HEK293 (cell line): ENCODE measurements around the gene DYNC2I2.

Source experiments
- CTCF ChIA-PET: fragments of 350-600 bp; formaldehyde crosslinking; extraction: SDS; loops from one replicate; lab custom pipeline; 2021; ENCODE audit warnings: antibody characterized with exemption; lab: Yijun Ruan, JAX
- POLR2A ChIA-PET: fragments of 300-600 bp; formaldehyde crosslinking; extraction: SDS; loops from one replicate; lab custom pipeline; 2020; ENCODE audit warnings: antibody characterized with exemption, inconsistent platforms; lab: Yijun Ruan, JAX
- H3K27ac ChIP-seq: fragments of 200-500 bp; sonication (Bioruptor generic); 2 replicates; pipeline ENCODE4 v1.5.1; 2014; ENCODE audit warnings: low read depth, low read length, control low read depth, inconsistent platforms; ENCODE audit errors: extremely low read depth
- H3K36me3 ChIP-seq, 2 experiments: fragments of 200-500 bp in 1 of 2; sonication (Bioruptor generic) in 1 of 2; 1 replicate in 1 of 2; 2 replicates in 1 of 2; pipeline ENCODE4 v1.5.1; 2014 to 2017; ENCODE audit warnings: inconsistent platforms in 2 of 2, low read length in 2 of 2; ENCODE audit not compliant: control insufficient read depth in 2 of 2, insufficient read depth in 1 of 2
- H3K4me1 ChIP-seq: fragments of 200-500 bp; sonication (Bioruptor generic); 2 replicates; pipeline ENCODE4 v1.5.1; 2014; ENCODE audit warnings: mild to moderate bottlenecking, low read length, inconsistent platforms; ENCODE audit not compliant: control insufficient read depth, insufficient read depth
- H3K4me3 ChIP-seq: 2 replicates; pipeline ENCODE4 v1.5.1; 2011; ENCODE audit warnings: low read depth, mild to moderate bottlenecking, control low read depth, low read length, moderate library complexity
- H3K9me3 ChIP-seq: fragments of 200-500 bp; sonication (Bioruptor generic); 2 replicates; pipeline ENCODE4 v1.5.1; 2014; ENCODE audit warnings: low read depth, low read length, inconsistent platforms; ENCODE audit not compliant: control insufficient read depth, insufficient read depth
- GLIS1 ChIP-seq: fragments of 450-650 bp; formaldehyde crosslinking; IDR thresholded peaks from 2 replicates; pipeline ENCODE4 v1.5.1; 2016; ENCODE audit warnings: missing biosample characterization, missing genetic modification characterization
- GLIS2 ChIP-seq: fragments of 450-650 bp; formaldehyde crosslinking; IDR thresholded peaks from 2 replicates; pipeline ENCODE4 v1.5.1; 2016; ENCODE audit warnings: missing biosample characterization, missing genetic modification characterization
- ZBTB8A ChIP-seq: fragments of 450-650 bp; formaldehyde crosslinking; IDR thresholded peaks from 2 replicates; pipeline ENCODE4 v1.5.1; 2016; ENCODE audit warnings: missing biosample characterization, missing genetic modification characterization
- ZNF423 ChIP-seq: fragments of 450-650 bp; formaldehyde crosslinking; IDR thresholded peaks from 2 replicates; pipeline ENCODE4 v1.5.1; 2016; ENCODE audit warnings: missing biosample characterization, missing genetic modification characterization
- ZNF596 ChIP-seq: fragments of 450-650 bp; IDR thresholded peaks from 2 replicates; pipeline ENCODE4 v1.5.0; 2018; ENCODE audit warnings: missing biosample characterization, mild to moderate bottlenecking, missing genetic modification characterization, moderate library complexity
- ZNF707 ChIP-seq: fragments of 450-650 bp; formaldehyde crosslinking; IDR thresholded peaks from 2 replicates; pipeline ENCODE4 v1.5.1; 2016; ENCODE audit warnings: missing biosample characterization, missing genetic modification characterization
- ZNF791 ChIP-seq: fragments of 450-650 bp; formaldehyde crosslinking; IDR thresholded peaks from 2 replicates; pipeline ENCODE4 v1.5.1; 2016; ENCODE audit warnings: missing biosample characterization, missing genetic modification characterization
- ZNF830 ChIP-seq: fragments of 450-650 bp; IDR thresholded peaks from 2 replicates; pipeline ENCODE4 v1.5.0; 2018; ENCODE audit warnings: missing biosample characterization, missing genetic modification characterization, low read depth, mild to moderate bottlenecking, moderate library complexity
- ZNF837 ChIP-seq: fragments of 450-650 bp; formaldehyde crosslinking; IDR thresholded peaks from 2 replicates; pipeline ENCODE4 v1.5.1; 2016; ENCODE audit warnings: missing biosample characterization, missing genetic modification characterization
- ZSCAN23 ChIP-seq: fragments of 450-650 bp; formaldehyde crosslinking; IDR thresholded peaks from 2 replicates; pipeline ENCODE4 v1.5.1; 2016; ENCODE audit warnings: missing biosample characterization, missing genetic modification characterization
- TF ChIP-seq, protein P1 (sequence below): fragments of 450-650 bp; formaldehyde crosslinking; IDR thresholded peaks from 2 replicates; pipeline ENCODE4 v1.5.1; 2016; ENCODE audit warnings: missing biosample characterization, missing genetic modification characterization
- TF ChIP-seq, protein P2 (sequence below): fragments of 450-650 bp; formaldehyde crosslinking; conservative IDR thresholded peaks from 2 replicates; pipeline ENCODE4 v1.5.1; 2016; ENCODE audit warnings: low read depth, missing biosample characterization, missing genetic modification characterization
- TF ChIP-seq, protein P3 (sequence below): fragments of 450-650 bp; formaldehyde crosslinking; IDR thresholded peaks from 2 replicates; pipeline ENCODE4 v1.5.1; 2016; ENCODE audit warnings: missing biosample characterization, missing genetic modification characterization
- TF ChIP-seq, protein P4 (sequence below): fragments of 450-650 bp; IDR thresholded peaks from 2 replicates; pipeline ENCODE4 v1.5.1; 2018; ENCODE audit warnings: missing biosample characterization, mild to moderate bottlenecking, missing genetic modification characterization
- TF ChIP-seq, protein P5 (sequence below): fragments of 450-650 bp; formaldehyde crosslinking; IDR thresholded peaks from 2 replicates; pipeline ENCODE4 v1.5.1; 2016; ENCODE audit warnings: missing biosample characterization, missing genetic modification characterization
- TF ChIP-seq, protein P6 (sequence below): fragments of 450-650 bp; formaldehyde crosslinking; IDR thresholded peaks from 2 replicates; pipeline ENCODE4 v1.5.1; 2016; ENCODE audit warnings: missing biosample characterization, missing genetic modification characterization

DYNC2I2 gene

DNA sequence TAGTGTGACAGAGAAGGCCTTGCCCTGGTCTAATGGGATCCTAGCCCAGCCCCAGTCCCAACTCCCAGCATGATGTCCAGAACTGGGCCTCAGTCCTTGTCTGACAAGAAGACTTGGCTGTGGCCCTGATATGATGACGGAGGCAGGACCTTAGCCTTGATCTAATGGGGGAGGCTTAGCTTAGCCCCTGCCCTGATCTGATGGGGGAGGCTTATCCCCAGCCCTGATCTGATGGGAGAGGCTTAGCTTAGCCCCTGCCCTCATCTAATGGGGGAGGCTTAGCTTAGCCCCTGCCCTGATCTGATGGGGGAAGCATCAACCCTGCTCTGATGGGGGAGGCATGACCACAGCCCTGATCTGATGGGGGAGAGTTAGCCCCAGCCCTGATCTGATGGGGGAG is 49.4 kb upstream of the DYNC2I2 start:
- no peaks in the 10 kb centered on the region for H3K4me1 ChIP-seq
- TF ChIP-seq, protein P1, sequence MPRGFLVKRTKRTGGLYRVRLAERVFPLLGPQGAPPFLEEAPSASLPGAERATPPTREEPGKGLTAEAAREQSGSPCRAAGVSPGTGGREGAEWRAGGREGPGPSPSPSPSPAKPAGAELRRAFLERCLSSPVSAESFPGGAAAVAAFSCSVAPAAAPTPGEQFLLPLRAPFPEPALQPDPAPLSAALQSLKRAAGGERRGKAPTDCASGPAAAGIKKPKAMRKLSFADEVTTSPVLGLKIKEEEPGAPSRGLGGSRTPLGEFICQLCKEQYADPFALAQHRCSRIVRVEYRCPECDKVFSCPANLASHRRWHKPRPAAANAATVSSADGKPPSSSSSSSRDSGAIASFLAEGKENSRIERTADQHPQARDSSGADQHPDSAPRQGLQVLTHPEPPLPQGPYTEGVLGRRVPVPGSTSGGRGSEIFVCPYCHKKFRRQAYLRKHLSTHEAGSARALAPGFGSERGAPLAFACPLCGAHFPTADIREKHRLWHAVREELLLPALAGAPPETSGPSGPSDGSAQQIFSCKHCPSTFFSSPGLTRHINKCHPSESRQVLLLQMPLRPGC (tag by site-specific recombination) = no peak
- TF ChIP-seq ZNF423 (tag by site-specific recombination) (no peak), ZNF791 (tag by site-specific recombination) (no peak), GLIS1 (no peak), ZNF837 (tag by site-specific recombination) (no peak), ZBTB8A (tag by site-specific recombination) (no peak)
- TF ChIP-seq, protein P2, sequence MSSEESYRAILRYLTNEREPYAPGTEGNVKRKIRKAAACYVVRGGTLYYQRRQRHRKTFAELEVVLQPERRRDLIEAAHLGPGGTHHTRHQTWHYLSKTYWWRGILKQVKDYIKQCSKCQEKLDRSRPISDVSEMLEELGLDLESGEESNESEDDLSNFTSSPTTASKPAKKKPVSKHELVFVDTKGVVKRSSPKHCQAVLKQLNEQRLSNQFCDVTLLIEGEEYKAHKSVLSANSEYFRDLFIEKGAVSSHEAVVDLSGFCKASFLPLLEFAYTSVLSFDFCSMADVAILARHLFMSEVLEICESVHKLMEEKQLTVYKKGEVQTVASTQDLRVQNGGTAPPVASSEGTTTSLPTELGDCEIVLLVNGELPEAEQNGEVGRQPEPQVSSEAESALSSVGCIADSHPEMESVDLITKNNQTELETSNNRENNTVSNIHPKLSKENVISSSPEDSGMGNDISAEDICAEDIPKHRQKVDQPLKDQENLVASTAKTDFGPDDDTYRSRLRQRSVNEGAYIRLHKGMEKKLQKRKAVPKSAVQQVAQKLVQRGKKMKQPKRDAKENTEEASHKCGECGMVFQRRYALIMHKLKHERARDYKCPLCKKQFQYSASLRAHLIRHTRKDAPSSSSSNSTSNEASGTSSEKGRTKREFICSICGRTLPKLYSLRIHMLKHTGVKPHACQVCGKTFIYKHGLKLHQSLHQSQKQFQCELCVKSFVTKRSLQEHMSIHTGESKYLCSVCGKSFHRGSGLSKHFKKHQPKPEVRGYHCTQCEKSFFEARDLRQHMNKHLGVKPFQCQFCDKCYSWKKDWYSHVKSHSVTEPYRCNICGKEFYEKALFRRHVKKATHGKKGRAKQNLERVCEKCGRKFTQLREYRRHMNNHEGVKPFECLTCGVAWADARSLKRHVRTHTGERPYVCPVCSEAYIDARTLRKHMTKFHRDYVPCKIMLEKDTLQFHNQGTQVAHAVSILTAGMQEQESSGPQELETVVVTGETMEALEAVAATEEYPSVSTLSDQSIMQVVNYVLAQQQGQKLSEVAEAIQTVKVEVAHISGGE (tag by site-specific recombination) = no peak
- ChIA-PET CTCF (no interaction called here), POLR2A (interaction anchor here (1.0 to 3.7 kb wide), 3 partner anchors 9 to 18 kb away, joined by 3 to 22 read pairs (median 10); partner anchors contain the start of gene ZDHHC12)
- no peaks in the 10 kb centered on the region for H3K9me3 ChIP-seq
- no peak overlapping the region for H3K4me3 ChIP-seq
- H3K36me3 ChIP-seq = peaks cover 0 to 29% of the 10 kb centered on the region in 2 experiments; a peak in 2 of 3 replicates
- no peak overlapping the region for H3K27ac ChIP-seq

DNA sequence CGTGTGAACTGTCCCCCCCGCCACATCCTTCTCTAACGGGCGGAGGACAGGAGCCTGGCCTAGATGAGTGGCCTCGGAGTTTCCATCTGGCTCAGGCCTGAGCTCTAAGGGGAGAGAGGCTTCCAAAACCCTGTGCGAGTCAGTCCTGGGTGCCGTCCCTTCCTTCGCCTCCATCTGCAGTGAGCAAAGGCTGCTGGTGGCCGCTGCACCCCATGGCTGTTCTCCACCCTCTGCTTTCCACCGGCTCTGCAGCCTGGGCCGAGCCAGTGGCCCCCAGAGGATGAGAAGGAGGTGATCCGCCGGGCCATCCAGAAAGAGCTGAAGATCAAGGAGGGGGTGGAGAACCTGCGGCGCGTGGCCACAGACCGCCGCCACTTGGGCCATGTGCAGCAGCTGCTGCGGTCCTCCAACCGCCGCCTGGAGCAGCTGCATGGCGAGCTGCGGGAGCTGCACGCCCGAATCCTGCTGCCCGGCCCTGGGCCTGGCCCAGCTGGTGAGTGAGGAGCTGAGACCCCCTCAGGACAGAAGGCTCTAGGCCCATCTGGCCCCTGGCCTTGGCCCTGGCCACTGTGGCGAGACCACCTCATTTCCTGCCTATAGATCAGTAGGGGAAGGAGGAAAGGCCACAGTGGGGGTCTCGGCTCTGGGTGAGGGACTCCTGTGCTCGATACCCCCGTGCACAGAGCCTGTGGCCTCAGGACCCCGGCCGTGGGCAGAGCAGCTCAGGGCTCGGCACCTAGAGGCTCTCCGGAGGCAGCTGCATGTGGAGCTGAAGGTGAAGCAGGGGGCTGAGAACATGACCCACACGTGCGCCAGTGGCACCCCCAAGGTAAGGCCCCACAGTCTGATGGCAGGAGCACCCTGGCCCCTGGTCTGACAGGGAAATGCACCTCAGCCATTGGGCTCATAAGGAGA is 48.7 kb upstream of the DYNC2I2 start:
- Histone ChIP-seq H3K4me1 (no peaks in the 10 kb centered on the region), H3K36me3 (peaks cover 0 to 27% of the 10 kb centered on the region in 2 experiments; a peak in 2 of 3 replicates), H3K4me3 (no peak overlapping the region), H3K9me3 (no peaks in the 10 kb centered on the region), H3K27ac (no peak overlapping the region)
- ChIA-PET CTCF (interaction anchor here (0.7 kb wide), 1 partner anchor 57 kb away, joined by 3 read pairs; no protein-coding TSS in a partner anchor), POLR2A (interaction anchor here (1.2 to 3.7 kb wide), 3 partner anchors 8 to 19 kb away, joined by 3 to 22 read pairs (median 10); partner anchors contain the start of gene ZDHHC12)
- TF ChIP-seq, protein P3, sequence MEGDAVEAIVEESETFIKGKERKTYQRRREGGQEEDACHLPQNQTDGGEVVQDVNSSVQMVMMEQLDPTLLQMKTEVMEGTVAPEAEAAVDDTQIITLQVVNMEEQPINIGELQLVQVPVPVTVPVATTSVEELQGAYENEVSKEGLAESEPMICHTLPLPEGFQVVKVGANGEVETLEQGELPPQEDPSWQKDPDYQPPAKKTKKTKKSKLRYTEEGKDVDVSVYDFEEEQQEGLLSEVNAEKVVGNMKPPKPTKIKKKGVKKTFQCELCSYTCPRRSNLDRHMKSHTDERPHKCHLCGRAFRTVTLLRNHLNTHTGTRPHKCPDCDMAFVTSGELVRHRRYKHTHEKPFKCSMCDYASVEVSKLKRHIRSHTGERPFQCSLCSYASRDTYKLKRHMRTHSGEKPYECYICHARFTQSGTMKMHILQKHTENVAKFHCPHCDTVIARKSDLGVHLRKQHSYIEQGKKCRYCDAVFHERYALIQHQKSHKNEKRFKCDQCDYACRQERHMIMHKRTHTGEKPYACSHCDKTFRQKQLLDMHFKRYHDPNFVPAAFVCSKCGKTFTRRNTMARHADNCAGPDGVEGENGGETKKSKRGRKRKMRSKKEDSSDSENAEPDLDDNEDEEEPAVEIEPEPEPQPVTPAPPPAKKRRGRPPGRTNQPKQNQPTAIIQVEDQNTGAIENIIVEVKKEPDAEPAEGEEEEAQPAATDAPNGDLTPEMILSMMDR (tag by site-specific recombination) = no peak
- TF ChIP-seq GLIS2 (tag by site-specific recombination) = 0 out of 2 replicates have a peak, but pooled peaks have one; percentile 30
- TF ChIP-seq, protein P4, sequence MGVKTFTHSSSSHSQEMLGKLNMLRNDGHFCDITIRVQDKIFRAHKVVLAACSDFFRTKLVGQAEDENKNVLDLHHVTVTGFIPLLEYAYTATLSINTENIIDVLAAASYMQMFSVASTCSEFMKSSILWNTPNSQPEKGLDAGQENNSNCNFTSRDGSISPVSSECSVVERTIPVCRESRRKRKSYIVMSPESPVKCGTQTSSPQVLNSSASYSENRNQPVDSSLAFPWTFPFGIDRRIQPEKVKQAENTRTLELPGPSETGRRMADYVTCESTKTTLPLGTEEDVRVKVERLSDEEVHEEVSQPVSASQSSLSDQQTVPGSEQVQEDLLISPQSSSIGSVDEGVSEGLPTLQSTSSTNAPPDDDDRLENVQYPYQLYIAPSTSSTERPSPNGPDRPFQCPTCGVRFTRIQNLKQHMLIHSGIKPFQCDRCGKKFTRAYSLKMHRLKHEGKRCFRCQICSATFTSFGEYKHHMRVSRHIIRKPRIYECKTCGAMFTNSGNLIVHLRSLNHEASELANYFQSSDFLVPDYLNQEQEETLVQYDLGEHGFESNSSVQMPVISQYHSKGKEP (tag by site-specific recombination) = 0 out of 2 replicates have a peak, but pooled peaks have one; percentile 10
- TF ChIP-seq ZNF596 = no peak
- no peak for TF ChIP-seq ZNF707 (tag by site-specific recombination)
- TF ChIP-seq, protein P5, sequence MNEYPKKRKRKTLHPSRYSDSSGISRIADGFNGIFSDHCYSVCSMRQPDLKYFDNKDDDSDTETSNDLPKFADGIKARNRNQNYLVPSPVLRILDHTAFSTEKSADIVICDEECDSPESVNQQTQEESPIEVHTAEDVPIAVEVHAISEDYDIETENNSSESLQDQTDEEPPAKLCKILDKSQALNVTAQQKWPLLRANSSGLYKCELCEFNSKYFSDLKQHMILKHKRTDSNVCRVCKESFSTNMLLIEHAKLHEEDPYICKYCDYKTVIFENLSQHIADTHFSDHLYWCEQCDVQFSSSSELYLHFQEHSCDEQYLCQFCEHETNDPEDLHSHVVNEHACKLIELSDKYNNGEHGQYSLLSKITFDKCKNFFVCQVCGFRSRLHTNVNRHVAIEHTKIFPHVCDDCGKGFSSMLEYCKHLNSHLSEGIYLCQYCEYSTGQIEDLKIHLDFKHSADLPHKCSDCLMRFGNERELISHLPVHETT (tag by site-specific recombination) = no peak
- TF ChIP-seq, protein P6, sequence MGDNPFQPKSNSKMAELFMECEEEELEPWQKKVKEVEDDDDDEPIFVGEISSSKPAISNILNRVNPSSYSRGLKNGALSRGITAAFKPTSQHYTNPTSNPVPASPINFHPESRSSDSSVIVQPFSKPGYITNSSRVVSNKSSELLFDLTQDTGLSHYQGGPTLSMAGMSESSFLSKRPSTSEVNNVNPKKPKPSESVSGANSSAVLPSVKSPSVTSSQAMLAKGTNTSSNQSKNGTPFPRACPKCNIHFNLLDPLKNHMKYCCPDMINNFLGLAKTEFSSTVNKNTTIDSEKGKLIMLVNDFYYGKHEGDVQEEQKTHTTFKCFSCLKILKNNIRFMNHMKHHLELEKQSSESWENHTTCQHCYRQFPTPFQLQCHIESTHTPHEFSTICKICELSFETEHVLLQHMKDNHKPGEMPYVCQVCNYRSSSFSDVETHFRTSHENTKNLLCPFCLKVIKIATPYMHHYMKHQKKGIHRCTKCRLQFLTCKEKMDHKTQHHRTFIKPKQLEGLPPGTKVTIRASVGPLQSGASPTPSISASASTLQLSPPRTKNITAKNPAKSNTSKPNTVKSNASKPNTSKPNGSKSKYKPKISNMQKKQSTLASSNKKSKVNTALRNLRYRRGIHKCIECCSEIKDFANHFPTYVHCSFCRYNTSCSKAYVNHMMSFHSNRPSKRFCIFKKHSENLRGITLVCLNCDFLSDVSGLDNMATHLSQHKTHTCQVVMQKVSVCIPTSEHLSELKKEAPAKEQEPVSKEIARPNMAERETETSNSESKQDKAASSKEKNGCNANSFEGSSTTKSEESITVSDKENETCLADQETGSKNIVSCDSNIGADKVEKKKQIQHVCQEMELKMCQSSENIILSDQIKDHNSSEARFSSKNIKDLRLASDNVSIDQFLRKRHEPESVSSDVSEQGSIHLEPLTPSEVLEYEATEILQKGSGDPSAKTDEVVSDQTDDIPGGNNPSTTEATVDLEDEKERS (tag by site-specific recombination) = no peak
- TF ChIP-seq ZSCAN23 (tag by site-specific recombination) = no peak
- no peak for TF ChIP-seq ZNF830
